Spleen (tissue), 7 donors: ENCODE data around the gene ROCK1.

Source experiments
- CTCF ChIP-seq, 11 experiments: fragments of 200-600 bp in 7 of 11; fragments of 450-650 bp in 4 of 11; sonication (generic) in 4 of 11; IDR thresholded peaks in 8 of 11; conservative IDR thresholded peaks in 3 of 11; 1 replicate in 7 of 11; 2 replicates in 4 of 11; pipeline versions ENCODE4 v1.4.0 to v1.8.0; 2016 to 2021; ENCODE audit warnings: antibody characterized with exemption in 11 of 11, inconsistent platforms in 4 of 11, mild to moderate bottlenecking in 1 of 11
- POLR2A ChIP-seq, 3 donors: fragments of 450-650 bp; IDR thresholded peaks; one replicate each; pipeline ENCODE4 v1.5.1; 2017; ENCODE audit warnings: antibody characterized with exemption in 3 of 3, mild to moderate bottlenecking in 1 of 3
- POLR2AphosphoS5 ChIP-seq, 3 donors: sonication (generic); formaldehyde crosslinking; IDR thresholded peaks; one replicate each; pipeline ENCODE4 v1.5.1; 2017; ENCODE audit warnings: antibody characterized with exemption in 3 of 3
- donor health status: DM: no; HTN: no; CAD: no; lungs with moderate emphysema.
- donor health status: DM: no; HTN: no; CAD: no.
- donor health status: DM: no; HTN: no; CAD: no.

GRCh38 chr18:21100678-21101077, 10.9 kb downstream of the ROCK1 start:
- TF ChIP-seq CTCF (IDR thresholded peaks at IDR 0.05 in 8 of 11, conservative IDR thresholded peaks at IDR 0.05 in 3 of 11) = no peak
- TF ChIP-seq POLR2A (IDR thresholded peaks at IDR 0.05) = no peak
- TF ChIP-seq POLR2AphosphoS5 (IDR thresholded peaks at IDR 0.05) = no peak
